ENCODE results near the gene HJURP.

GRCh38 chr2:233796254-233796653 lies 58.1 kb downstream of the HJURP start:
- TF ChIP-seq POLR2A (IDR thresholded peaks at IDR 0.05) (no peak), CTCF (IDR thresholded peaks at IDR 0.05) (no peak)
